ENCODE data around the gene FOXE1.
A peak's percentile ranks its signal among the peaks of the same experiment; 100 is the strongest.

The FOXE1 gene

DNA sequence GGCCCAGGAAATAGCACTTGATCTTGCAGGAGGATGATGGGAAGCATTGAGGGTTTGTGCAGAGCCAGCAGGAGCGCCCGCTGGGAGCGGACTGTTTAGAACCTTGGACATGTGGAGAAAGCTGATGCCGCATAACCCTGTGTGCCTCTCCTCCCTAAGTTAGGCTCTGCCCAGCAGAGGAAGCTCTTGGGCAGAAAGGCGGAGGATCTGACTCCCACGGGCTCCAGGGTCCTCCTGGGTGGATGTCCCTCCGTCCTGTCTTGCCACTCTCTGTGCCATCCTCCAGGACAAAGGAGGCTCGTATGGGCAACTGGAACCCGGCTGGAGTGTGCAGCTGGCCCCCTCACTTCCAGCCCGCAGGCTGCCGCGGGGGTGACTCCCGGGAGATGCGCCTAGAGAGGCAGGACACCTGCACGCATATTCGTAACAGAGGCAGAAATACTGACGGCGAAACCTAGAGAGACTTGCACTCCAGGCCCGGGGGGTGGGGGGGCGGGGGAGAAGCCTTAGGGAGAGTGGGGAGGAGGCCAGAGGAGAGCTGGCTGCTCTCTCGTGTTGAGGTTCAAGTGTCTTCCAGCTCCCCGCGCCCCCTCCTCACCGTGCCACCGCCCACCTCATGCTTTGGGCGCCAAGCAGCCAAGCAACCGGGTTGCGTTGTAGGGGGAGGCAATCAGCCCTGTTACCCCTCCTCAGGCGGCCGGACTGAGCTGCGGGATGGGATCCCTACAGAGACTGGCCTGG is 5.4 kb upstream of the FOXE1 start:
- no peak for DNase-seq (ENCODE audit: low read depth in 1 of 2, low spot score in 1 of 2)
- Histone ChIP-seq H3K27ac (replicated peaks) (no peak overlapping the region), H3K4me3 (replicated peaks; ENCODE audit: insufficient read depth, low read length) (no peak overlapping the region), H3K27me3 (ENCODE audit: insufficient read depth, poor library complexity, severe bottlenecking) (peaks cover 76% of the 10 kb centered on the region)
- TF ChIP-seq REST (IDR thresholded peaks at IDR 0.05; ENCODE audit: insufficient replicate concordance, low read depth): no peak
- TF ChIP-seq GABPA (IDR thresholded peaks at IDR 0.05; ENCODE audit: low read depth): no peak
- TF ChIP-seq SPI1 (IDR thresholded peaks at IDR 0.05; ENCODE audit: borderline replicate concordance, low read depth): no peak
- TF ChIP-seq CTCF (IDR thresholded peaks at IDR 0.05; ENCODE audit: insufficient read depth, low read length): no peak
- no peak for TF ChIP-seq POLR2AphosphoS5 (IDR thresholded peaks at IDR 0.05; ENCODE audit: low read depth)

DNA sequence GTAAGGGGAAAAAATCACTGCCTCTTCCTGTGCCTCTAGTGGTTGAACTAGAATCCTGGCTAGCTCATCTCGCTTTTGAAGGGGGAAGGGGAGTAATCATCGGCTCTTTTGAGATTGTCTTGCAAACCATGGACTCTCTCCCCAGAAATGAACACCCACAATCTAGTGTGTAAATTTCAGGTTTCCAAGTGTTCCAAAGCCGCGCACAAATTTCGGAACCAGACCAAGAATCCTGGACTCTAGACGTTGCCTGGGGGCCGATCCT is 4.9 kb upstream of the FOXE1 start:
- no peak for DNase-seq (ENCODE audit: low read depth in 1 of 2, low spot score in 1 of 2)
- Histone ChIP-seq H3K27me3 (ENCODE audit: insufficient read depth, poor library complexity, severe bottlenecking) (peaks cover 81% of the 10 kb centered on the region), H3K27ac (replicated peaks) (no peak overlapping the region), H3K4me3 (replicated peaks; ENCODE audit: insufficient read depth, low read length) (no peak overlapping the region)
- no peak for TF ChIP-seq CTCF (IDR thresholded peaks at IDR 0.05; ENCODE audit: insufficient read depth, low read length)
- no peak for TF ChIP-seq GABPA (IDR thresholded peaks at IDR 0.05; ENCODE audit: low read depth)
- TF ChIP-seq POLR2AphosphoS5 (IDR thresholded peaks at IDR 0.05; ENCODE audit: low read depth): no peak
- TF ChIP-seq REST (IDR thresholded peaks at IDR 0.05; ENCODE audit: insufficient replicate concordance, low read depth): no peak
- no peak for TF ChIP-seq SPI1 (IDR thresholded peaks at IDR 0.05; ENCODE audit: borderline replicate concordance, low read depth)

GRCh38 chr9:97848480-97849237 is 4.4 kb upstream of the FOXE1 start:
- DNase-seq (ENCODE audit: low read depth in 1 of 2, low spot score in 1 of 2): peak in 1 of 2 experiments; percentile 21
- Histone ChIP-seq H3K27me3 (ENCODE audit: insufficient read depth, poor library complexity, severe bottlenecking) (peaks cover 85% of the 10 kb centered on the region), H3K27ac (replicated peaks) (no peak overlapping the region), H3K4me3 (replicated peaks; ENCODE audit: insufficient read depth, low read length) (peak overlapping the region; percentile 3)
- TF ChIP-seq CTCF (IDR thresholded peaks at IDR 0.05; ENCODE audit: insufficient read depth, low read length) (no peak), SPI1 (IDR thresholded peaks at IDR 0.05; ENCODE audit: borderline replicate concordance, low read depth) (0 out of 2 replicates have a peak, but pooled peaks have one; percentile 10)
